Measurements from ENCODE around the gene GDF11.

GRCh38 chr12:55699471-55700055 lies 43.4 kb upstream of the GDF11 start:
- TF ChIP-seq SP1 (IDR thresholded peaks at IDR 0.05; ENCODE audit: low read depth) (no peak), CTCF (IDR thresholded peaks at IDR 0.05 in 2 of 3, conservative IDR thresholded peaks at IDR 0.05 in 1 of 3; ENCODE audit: borderline replicate concordance in 1 of 3, insufficient read depth in 1 of 3, low read depth in 2 of 3, low read length in 2 of 3) (no peak), POLR2AphosphoS5 (IDR thresholded peaks at IDR 0.05; ENCODE audit: low read depth, low read length) (no peak), JUND (IDR thresholded peaks at IDR 0.05) (no peak), POLR2A (IDR thresholded peaks at IDR 0.05; ENCODE audit: borderline replicate concordance, extremely low read depth, insufficient read depth, insufficient read length) (no peak), EGR1 (IDR thresholded peaks at IDR 0.05; ENCODE audit: low read depth) (no peak), EZH2phosphoT487 (IDR thresholded peaks at IDR 0.05; ENCODE audit: borderline replicate concordance) (no peak), EZH2 (IDR thresholded peaks at IDR 0.05) (no peak), CEBPB (IDR thresholded peaks at IDR 0.05; ENCODE audit: low read depth) (no peak), ELF1 (IDR thresholded peaks at IDR 0.05; ENCODE audit: borderline replicate concordance, low read depth) (no peak), REST (IDR thresholded peaks at IDR 0.05; ENCODE audit: low read depth) (no peak), SIN3A (IDR thresholded peaks at IDR 0.05; ENCODE audit: low read depth) (no peak)
